K562 (cell line): ENCODE results near the gene CACNG7. TPM values are rescaled to one million over a fixed set of nuclear protein-coding genes. Genes with fewer than 3 reads are reported as not detected.
A peak's percentile ranks its signal among the peaks of the same experiment; 100 is the strongest.

Experiments used
- ATAC-seq: fragments of 200-7000 bp; cut with Tn5 transposase; 3 replicates; pipeline ENCODE4 v1.9.1; 2020; ENCODE audit warnings: moderate library complexity
- BruUV-seq: library from RNA; stranded (reverse); fragments of 400-500 nt; replicated peaks from 2 replicates; lab custom pipeline; 2021; lab: Mats Ljungman, UMichigan
- CTCF ChIA-PET: fragments of 300-600 bp; formaldehyde crosslinking; extraction: SDS; loops from one replicate; lab custom pipeline; 2021; ENCODE audit warnings: low intra/inter-chr PET ratio; lab: Yijun Ruan, JAX
- POLR2A ChIA-PET: fragments of 300-600, 350-650 bp; sonication (Branson Sonifier 250); formaldehyde crosslinking; extraction: SDS; loops from one replicate; lab custom pipeline; 2021; ENCODE audit warnings: antibody characterized with exemption, inconsistent platforms; lab: Yijun Ruan, JAX
- DNase-seq, 4 experiments: peaks; one replicate each; pipeline versions ENCODE4 v3.0.0 to v3.0.0-alpha.2; 2011 to 2018; ENCODE audit warnings: low spot score in 3 of 4, mixed read lengths in 3 of 4; ENCODE audit errors: extremely low read depth in 1 of 4
- FAIRE-seq: peaks from 2 replicates; lab custom pipeline; 2011; peaks lifted over from hg19 to GRCh38; lab: Jason Lieb, UNC
- H2AFZ ChIP-seq: 2 replicates; pipeline ENCODE4 v1.6.0; 2011; ENCODE audit warnings: low read depth, low read length, control low read depth, inconsistent platforms
- H3K27ac ChIP-seq: fragments of 200-600 bp; 3 replicates; pipeline ENCODE4 v1.8.0; 2011; ENCODE audit warnings: low read depth, mild to moderate bottlenecking, control low read depth, inconsistent platforms, low read length, moderate library complexity, mixed read lengths; ENCODE audit errors: extremely low read depth
- H3K27me3 ChIP-seq, 2 experiments: fragments of 300-600 bp in 1 of 2; 2 replicates in 1 of 2; 3 replicates in 1 of 2; pipeline versions ENCODE4 v1.6.0 to v1.8.0; 2011; ENCODE audit warnings: inconsistent platforms in 2 of 2, low read length in 2 of 2, mild to moderate bottlenecking in 1 of 2, mixed read lengths in 1 of 2, moderate library complexity in 1 of 2; ENCODE audit not compliant: control insufficient read depth in 2 of 2, insufficient read depth in 2 of 2
- H3K36me3 ChIP-seq: fragments of 300-600 bp; 3 replicates; pipeline ENCODE4 v1.8.0; 2011; ENCODE audit warnings: mild to moderate bottlenecking, low read length, inconsistent platforms; ENCODE audit not compliant: control insufficient read depth, insufficient read depth
- H3K4me1 ChIP-seq, 2 experiments: fragments of 200-600 bp in 1 of 2; replicated peaks in 1 of 2; 2 replicates in 1 of 2; 3 replicates in 1 of 2; pipeline versions ENCODE4 v1.5.1 to v1.8.0; 2011; ENCODE audit warnings: inconsistent platforms in 2 of 2, low read length in 2 of 2, mild to moderate bottlenecking in 1 of 2, mixed read lengths in 1 of 2, moderate library complexity in 1 of 2; ENCODE audit not compliant: control insufficient read depth in 2 of 2, insufficient read depth in 2 of 2
- H3K4me2 ChIP-seq: 2 replicates; pipeline ENCODE4 v1.6.1; 2011; ENCODE audit warnings: low read length, control low read depth, inconsistent platforms, mixed read lengths; ENCODE audit not compliant: insufficient read depth
- H3K4me3 ChIP-seq: fragments of 200-600 bp; sonication (generic), shearing (Covaris generic); 2 replicates; pipeline ENCODE4 v1.5.1; 2016; ENCODE audit warnings: control low read depth, inconsistent platforms
- H3K79me2 ChIP-seq: fragments of 200-600 bp; 3 replicates; pipeline ENCODE4 v1.8.0; 2011; ENCODE audit warnings: low read length, inconsistent platforms; ENCODE audit not compliant: control insufficient read depth, insufficient read depth
- H3K9ac ChIP-seq, 2 experiments: 2 replicates each; pipeline versions ENCODE4 v1.6.0 to v1.6.1; 2011; ENCODE audit warnings: low read depth in 2 of 2, low read length in 2 of 2, control low read depth in 1 of 2, inconsistent platforms in 1 of 2, mild to moderate bottlenecking in 1 of 2, mixed read lengths in 1 of 2; ENCODE audit not compliant: insufficient read depth in 1 of 2
- H3K9me1 ChIP-seq: one replicate; pipeline ENCODE4 v1.6.0; 2011; ENCODE audit warnings: inconsistent platforms, mild to moderate bottlenecking, low read length, moderate library complexity; ENCODE audit not compliant: control insufficient read depth, insufficient read depth
- H3K9me3 ChIP-seq: replicated peaks from 2 replicates; pipeline ENCODE4 v1.5.1; 2011; ENCODE audit warnings: low read depth, low read length, inconsistent platforms; ENCODE audit not compliant: control insufficient read depth, insufficient read depth
- H4K20me1 ChIP-seq: replicated peaks from 2 replicates; pipeline ENCODE4 v1.6.1; 2011; ENCODE audit warnings: low read length, inconsistent platforms, mixed read lengths; ENCODE audit not compliant: control insufficient read depth, insufficient read depth
- FOXM1 ChIP-seq, 2 experiments: fragments of 450-650 bp in 1 of 2; sonication (generic) in 1 of 2; formaldehyde crosslinking in 1 of 2; IDR thresholded peaks; 2 replicates each; pipeline versions ENCODE4 v1.6.1 to v1.9.0; 2017 to 2022; ENCODE audit warnings: low read depth in 2 of 2, mild to moderate bottlenecking in 2 of 2, missing genetic modification reagents in 1 of 2, moderate library complexity in 1 of 2
- MYNN ChIP-seq, 2 experiments: sonication (generic); formaldehyde crosslinking in 1 of 2; IDR thresholded peaks; 2 replicates each; pipeline versions ENCODE4 v1.5.0 to v1.6.1; 2016 to 2020; ENCODE audit warnings: antibody characterized with exemption in 1 of 2, missing genetic modification reagents in 1 of 2
- ZBTB5 ChIP-seq: fragments of 450-650 bp; IDR thresholded peaks from 2 replicates; pipeline ENCODE4 v1.6.1; 2017; ENCODE audit warnings: antibody characterized with exemption
- ZNF134 ChIP-seq: fragments of 250-450 bp; sonication (Bioruptor Pico); conservative IDR thresholded peaks from 2 replicates; pipeline ENCODE4 v1.4.0; 2020
- ZNF696 ChIP-seq: fragments of 250-450 bp; sonication (Bioruptor Pico); conservative IDR thresholded peaks from 2 replicates; pipeline ENCODE4 v1.4.0; 2020; ENCODE audit warnings: mild to moderate bottlenecking, moderate library complexity
- WGBS: fragments of 100-300 bp; shearing (Covaris generic); methylation state at CpG from one replicate; pipeline ENCODE4 v1.1.6; 2016; ENCODE audit warnings: low coverage, mixed read lengths; ENCODE audit not compliant: insufficient coverage; ENCODE audit errors: missing lambda C conversion rate; 5-methylcytosine and 5-hydroxymethylcytosine counted together
- in situ Hi-C: fragments of 300-500 bp; cut with MboI; formaldehyde crosslinking; loops from 4 replicates; pipeline ENCODE4 v1.15.0; 2018; ENCODE audit warnings: inconsistent platforms, mixed read lengths
- intact Hi-C: fragments of 100-400 bp; cut with micrococcal nuclease; formaldehyde crosslinking; loops from 2 replicates; pipeline ENCODE4 v1.14.2; 2022
- polyA plus RNA-seq, 8 experiments: library from polyadenylated mRNA; depleted of rRNA in 4 of 8; stranded (reverse) in 5 of 8; unstranded in 3 of 8; fragments of >200 nt; fragmentation: Nextera tagmentation in 2 of 8; fragmentation: Illumina TruSeq in 1 of 8; extraction: Ambion mirVana in 2 of 8; extraction: Trizol in 1 of 8; gene quantifications; 2 replicates each; pipeline versions ENCODE4 v1.2.1 to v1.2.3, GENCODE V29; 2011 to 2014; ENCODE audit warnings: inconsistent platforms in 1 of 8, missing spikeins in 1 of 8
- total RNA-seq, 7 experiments: library from RNA; depleted of rRNA in 6 of 7; stranded (reverse); fragments of >200 nt in 6 of 7; fragmentation: Illumina TruSeq in 2 of 7; extraction: Trizol in 2 of 7; gene quantifications; 2 replicates each; pipeline versions ENCODE4 v1.2.1 to v1.2.3, GENCODE V29; 2011 to 2021; ENCODE audit warnings: low replicate concordance in 1 of 7
- TF ChIP-seq, protein P1 (sequence below): IDR thresholded peaks from 2 replicates; pipeline ENCODE4 v1.6.1; 2012; ENCODE audit warnings: low read depth, low read length, improper control_type of control experiment, borderline replicate concordance

CACNG7 gene
- total and polyA plus RNA-seq, 9 of the 15 experiments (the other 6 are each of a cell fraction or from before 2014, with no cell fraction given): not detected

- H3K9me3 ChIP-seq: no peaks in the 10 kb centered on the region
- CTCF ChIA-PET: no interaction called here
- in situ Hi-C loops (no loop called here), intact Hi-C loops (no loop called here)
- 0% methylated on average over 7 of the region's 8 CpGs for WGBS
- no peak for ATAC-seq
- BruUV-seq: no TSS peak
- H3K79me2 ChIP-seq: no peaks in the 10 kb centered on the region
- H3K9ac ChIP-seq: no peak overlapping the region
- TF ChIP-seq FOXM1 (IDR thresholded peaks at IDR 0.05; ENCODE audit: low read depth) (peak; percentile 43; the same call in 1 of the 2 replicates), FOXM1 (CRISPR knock-in tag; IDR thresholded peaks at IDR 0.05; ENCODE audit: low read depth) (no peak), ZNF696 (CRISPR knock-in tag) (no peak), ZNF134 (CRISPR knock-in tag) (peak; percentile 97)
- H2AFZ ChIP-seq: no peak overlapping the region
- peaks cover 25 to 29% of the 10 kb centered on the region in 2 experiments for H3K27me3 ChIP-seq
- no peaks in the 10 kb centered on the region for H3K4me1 ChIP-seq
- DNase-seq: no peak
- H3K4me2 ChIP-seq: no peak overlapping the region
- H3K27ac ChIP-seq: no peak overlapping the region
- H3K4me3 ChIP-seq: no peak overlapping the region
- no peaks in the 10 kb centered on the region for H3K36me3 ChIP-seq
- H3K9me1 ChIP-seq: no peaks in the 10 kb centered on the region
- H4K20me1 ChIP-seq: no peaks in the 10 kb centered on the region
- POLR2A ChIA-PET: no interaction called here
- no peak for FAIRE-seq
These were observed 44.3 kb downstream of the CACNG7 start for GRCh38 chr19:53953383-53953782.

- H3K4me2 ChIP-seq: no peak overlapping the region
- TF ChIP-seq MYNN (IDR thresholded peaks at IDR 0.05) (no peak), MYNN (CRISPR knock-in tag; IDR thresholded peaks at IDR 0.05) (no peak), ZBTB5 (no peak)
- TF ChIP-seq, protein P1, sequence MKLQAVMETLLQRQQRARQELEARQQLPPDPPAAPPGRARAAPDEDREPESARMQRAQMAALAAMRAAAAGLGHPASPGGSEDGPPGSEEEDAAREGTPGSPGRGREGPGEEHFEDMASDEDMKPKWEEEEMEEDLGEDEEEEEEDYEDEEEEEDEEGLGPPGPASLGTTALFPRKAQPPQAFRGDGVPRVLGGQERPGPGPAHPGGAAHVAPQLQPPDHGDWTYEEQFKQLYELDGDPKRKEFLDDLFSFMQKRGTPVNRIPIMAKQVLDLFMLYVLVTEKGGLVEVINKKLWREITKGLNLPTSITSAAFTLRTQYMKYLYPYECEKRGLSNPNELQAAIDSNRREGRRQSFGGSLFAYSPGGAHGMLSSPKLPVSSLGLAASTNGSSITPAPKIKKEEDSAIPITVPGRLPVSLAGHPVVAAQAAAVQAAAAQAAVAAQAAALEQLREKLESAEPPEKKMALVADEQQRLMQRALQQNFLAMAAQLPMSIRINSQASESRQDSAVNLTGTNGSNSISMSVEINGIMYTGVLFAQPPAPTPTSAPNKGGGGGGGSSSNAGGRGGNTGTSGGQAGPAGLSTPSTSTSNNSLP: no peak
These were observed 48.5 kb downstream of the CACNG7 start for GRCh38 chr19:53957448-53958167.

More at GRCh38 chr19:53957448-53958167, 48.5 kb downstream of the CACNG7 start:
- Histone ChIP-seq H3K9ac (no peak overlapping the region), H3K79me2 (no peaks in the 10 kb centered on the region), H3K4me3 (no peak overlapping the region), H2AFZ (no peak overlapping the region), H3K27ac (no peak overlapping the region), H3K9me3 (no peaks in the 10 kb centered on the region), H3K9me1 (no peaks in the 10 kb centered on the region), H4K20me1 (0 out of 2 replicates have a peak, but pooled peaks cover 3% of the 10 kb centered on the region), H3K4me1 (no peaks in the 10 kb centered on the region), H3K36me3 (no peaks in the 10 kb centered on the region), H3K27me3 (peaks cover 25 to 27% of the 10 kb centered on the region in 2 experiments; a peak in 4 of 5 replicates)
- 3% methylated on average over 15 of the region's 15 CpGs for WGBS
- CTCF ChIA-PET: no interaction called here
- no peak for FAIRE-seq
- no TSS peak for BruUV-seq
- no peak for DNase-seq
- ATAC-seq: no peak
- intact Hi-C loops: no loop called here
- POLR2A ChIA-PET: interaction anchor here (0.6 to 0.7 kb wide), 3 partner anchors 10 to 268 kb away, joined by 3 to 5 read pairs (median 3); no protein-coding TSS in a partner anchor
- in situ Hi-C loops: no loop called here
